ENCODE results near the gene NUDT21. TPM values are rescaled to one million over a fixed set of nuclear protein-coding genes. Genes with fewer than 3 reads are reported as not detected.

The NUDT21 gene
- total RNA-seq, 1 experiment from 2014 or later: 218 TPM

- intact Hi-C loops (cut with micrococcal nuclease): no loop called here
- no peaks in the 10 kb centered on the region for H3K27me3 ChIP-seq (ENCODE audit: insufficient read depth, low read length)
- no peak for DNase-seq (ENCODE audit: low read depth, low spot score)
- CTCF ChIA-PET: no interaction called here
- no peak for ATAC-seq
- H3K36me3 ChIP-seq (ENCODE audit: control insufficient read depth in 1 of 2, insufficient read depth in 2 of 2, low read length in 2 of 2): peaks cover 56 to 62% of the 10 kb centered on the region in 2 experiments
- 0 out of 4 replicates have a peak, but pooled peaks cover 0 to 4% of the 10 kb centered on the region in 2 experiments for H3K4me1 ChIP-seq (ENCODE audit: control insufficient read depth in 1 of 2, insufficient read depth in 2 of 2, low read length in 2 of 2)
- no peaks in the 10 kb centered on the region for H3K9me3 ChIP-seq (ENCODE audit: control insufficient read depth in 1 of 2, insufficient read depth in 1 of 2, low read depth in 1 of 2, low read length in 2 of 2)
- H3K27ac ChIP-seq (ENCODE audit: low read depth, low read length): no peak overlapping the region
- RAD21 ChIA-PET (ENCODE audit: low non-redundant PET in 1 of 2, low total read pairs in 2 of 2, uncharacterized antibody in 2 of 2, unreplicated experiment in 2 of 2): no interaction called here
- no peaks in the 10 kb centered on the region for H3K9me2 ChIP-seq (ENCODE audit: insufficient read depth)
- H4K20me1 ChIP-seq (ENCODE audit: insufficient read depth): no peaks in the 10 kb centered on the region
- no peak overlapping the region for H3K4me2 ChIP-seq (ENCODE audit: low read length)
- H2AFZ ChIP-seq (ENCODE audit: low read depth, low read length, poor library complexity, severe bottlenecking): no peak overlapping the region
- no peak overlapping the region for H3K9ac ChIP-seq (ENCODE audit: low read length)
- no peak overlapping the region for H3K4me3 ChIP-seq (replicated peaks in 1 of 2; ENCODE audit: low read depth in 1 of 2, low read length in 2 of 2)
- POLR2A ChIA-PET: no interaction called here
- BruUV-seq (replicated peaks): no TSS peak
- H3K79me2 ChIP-seq (ENCODE audit: insufficient read depth, low read length): no peaks in the 10 kb centered on the region
- TF ChIP-seq POLR2AphosphoS5 (IDR thresholded peaks at IDR 0.05; ENCODE audit: low read depth, low read length) (no peak), ATF3 (IDR thresholded peaks at IDR 0.05) (no peak), SP1 (IDR thresholded peaks at IDR 0.05; ENCODE audit: low read depth) (no peak), CTCF (IDR thresholded peaks at IDR 0.05 in 2 of 3, conservative IDR thresholded peaks at IDR 0.05 in 1 of 3; ENCODE audit: borderline replicate concordance in 1 of 3, insufficient read depth in 1 of 3, low read depth in 2 of 3, low read length in 2 of 3) (no peak), SIN3A (IDR thresholded peaks at IDR 0.05; ENCODE audit: low read depth) (no peak), SRF (IDR thresholded peaks at IDR 0.05; ENCODE audit: low read depth) (no peak), ZNF274 (IDR thresholded peaks at IDR 0.05; ENCODE audit: low read depth, low read length) (no peak), EZH2 (IDR thresholded peaks at IDR 0.05) (no peak), CEBPB (IDR thresholded peaks at IDR 0.05; ENCODE audit: low read depth) (no peak), RAD21 (IDR thresholded peaks at IDR 0.05; ENCODE audit: low read depth) (no peak), FOSL1 (IDR thresholded peaks at IDR 0.05; ENCODE audit: low read depth) (no peak), JUND (IDR thresholded peaks at IDR 0.05) (no peak), REST (IDR thresholded peaks at IDR 0.05; ENCODE audit: low read depth) (no peak), TCF7L2 (IDR thresholded peaks at IDR 0.05; ENCODE audit: borderline replicate concordance, extremely low read depth, insufficient read depth, insufficient read length) (no peak), MAX (IDR thresholded peaks at IDR 0.05) (no peak), ELF1 (IDR thresholded peaks at IDR 0.05; ENCODE audit: borderline replicate concordance, low read depth) (no peak), EGR1 (IDR thresholded peaks at IDR 0.05; ENCODE audit: low read depth) (no peak), CBX3 (IDR thresholded peaks at IDR 0.05; ENCODE audit: low read depth) (no peak), ZBTB33 (IDR thresholded peaks at IDR 0.05; ENCODE audit: extremely low read depth, insufficient replicate concordance, low read length) (no peak), POLR2A (IDR thresholded peaks at IDR 0.05; ENCODE audit: borderline replicate concordance, extremely low read depth, insufficient read depth, insufficient read length) (no peak)
These were observed 17.7 kb upstream of the NUDT21 start for GRCh38 chr16:56468800-56469199.

Data from HCT116 (cell line).